ENCODE measurements around the gene SPI1.

The SPI1 gene

DNA sequence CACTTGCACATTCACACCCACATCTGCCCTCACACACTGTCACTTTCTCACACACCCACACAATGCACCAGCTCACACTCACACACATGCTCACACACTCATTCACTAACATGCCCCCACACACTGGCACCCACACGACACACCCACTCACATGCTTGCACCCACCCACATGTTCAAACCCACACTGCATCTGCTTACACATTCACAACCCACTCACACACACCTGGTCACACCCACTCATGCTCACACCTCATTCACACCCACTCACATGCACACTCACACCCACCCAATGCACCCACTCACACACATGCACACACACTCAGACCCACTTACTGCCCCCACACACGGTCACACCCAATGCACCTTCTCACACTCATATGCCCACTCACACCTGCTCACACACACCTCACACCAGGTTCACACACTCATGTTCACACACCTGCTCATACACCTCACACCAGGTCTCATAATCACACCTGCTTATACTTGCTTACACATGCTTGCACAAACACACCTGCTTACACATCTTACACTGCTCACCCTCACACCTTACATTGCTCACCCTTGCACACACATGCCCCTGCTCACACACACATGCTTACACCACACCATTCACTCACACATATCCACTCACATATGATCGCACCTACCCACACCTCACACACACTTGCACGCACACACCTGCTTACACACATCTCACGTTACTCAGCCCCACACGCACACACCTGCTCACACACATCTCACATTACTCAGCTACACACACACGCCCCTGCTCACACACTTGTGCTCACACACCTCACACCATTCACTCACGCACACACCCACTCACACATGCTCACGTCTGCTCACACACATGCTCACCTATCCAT, 22.0 kb downstream of the SPI1 start:
- no peak for DNase-seq

DNA sequence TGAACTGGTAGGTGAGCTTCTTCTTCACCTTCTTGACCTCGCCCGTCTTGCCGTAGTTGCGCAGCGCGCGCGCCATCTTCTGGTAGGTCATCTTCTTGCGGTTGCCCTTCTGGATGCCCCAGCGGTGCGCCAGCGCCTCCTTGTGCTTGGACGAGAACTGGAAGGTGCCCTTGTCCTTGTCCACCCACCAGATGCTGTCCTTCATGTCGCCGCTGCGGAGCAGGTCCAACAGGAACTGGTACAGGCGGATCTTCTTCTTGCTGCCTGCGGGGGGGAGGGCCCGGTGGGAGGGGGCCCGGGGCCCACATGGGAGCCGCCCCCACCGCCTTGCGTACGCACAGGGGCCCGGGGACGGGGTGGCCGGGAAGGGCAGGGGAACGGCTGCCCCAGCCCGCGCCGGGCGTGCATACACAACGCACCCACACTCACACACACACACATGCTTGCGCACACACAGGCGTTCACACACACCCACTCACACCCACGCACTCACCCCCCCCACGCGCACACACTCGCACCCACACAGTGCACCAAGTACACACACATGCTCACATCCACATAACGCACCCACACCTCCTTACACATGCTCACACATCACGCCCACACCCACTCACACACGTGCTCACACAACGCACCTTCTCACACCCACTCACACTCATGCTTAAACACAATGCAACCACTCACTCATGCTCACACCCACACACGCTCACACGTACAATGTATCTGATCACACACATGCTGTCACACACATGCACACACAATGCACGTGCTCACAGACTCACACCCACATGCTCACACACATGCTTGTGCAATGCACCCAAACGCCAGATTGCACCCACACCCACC, 22.8 kb downstream of the SPI1 start:
- DNase-seq: peak; percentile 34 to 42

DNA sequence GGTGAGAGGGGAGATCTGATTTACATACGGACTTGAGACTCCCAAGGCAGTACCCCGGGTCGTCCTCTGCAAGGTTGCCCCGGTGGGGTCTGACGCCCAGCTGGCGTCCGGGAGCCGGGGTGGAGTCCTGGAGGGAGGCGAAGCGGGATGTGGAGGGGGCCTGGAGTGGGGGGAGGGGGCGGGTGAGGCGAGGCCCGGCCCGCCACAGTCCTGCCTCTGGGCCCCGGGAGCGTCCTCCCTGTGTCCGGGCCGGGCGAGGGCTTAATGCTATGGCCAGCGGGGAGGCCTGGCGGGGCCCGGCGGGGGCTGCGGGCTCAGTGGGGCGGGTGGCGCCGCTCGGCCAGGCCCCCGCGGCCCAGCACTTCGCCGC, 23.4 kb downstream of the SPI1 start:
- DNase-seq: no peak

DNA sequence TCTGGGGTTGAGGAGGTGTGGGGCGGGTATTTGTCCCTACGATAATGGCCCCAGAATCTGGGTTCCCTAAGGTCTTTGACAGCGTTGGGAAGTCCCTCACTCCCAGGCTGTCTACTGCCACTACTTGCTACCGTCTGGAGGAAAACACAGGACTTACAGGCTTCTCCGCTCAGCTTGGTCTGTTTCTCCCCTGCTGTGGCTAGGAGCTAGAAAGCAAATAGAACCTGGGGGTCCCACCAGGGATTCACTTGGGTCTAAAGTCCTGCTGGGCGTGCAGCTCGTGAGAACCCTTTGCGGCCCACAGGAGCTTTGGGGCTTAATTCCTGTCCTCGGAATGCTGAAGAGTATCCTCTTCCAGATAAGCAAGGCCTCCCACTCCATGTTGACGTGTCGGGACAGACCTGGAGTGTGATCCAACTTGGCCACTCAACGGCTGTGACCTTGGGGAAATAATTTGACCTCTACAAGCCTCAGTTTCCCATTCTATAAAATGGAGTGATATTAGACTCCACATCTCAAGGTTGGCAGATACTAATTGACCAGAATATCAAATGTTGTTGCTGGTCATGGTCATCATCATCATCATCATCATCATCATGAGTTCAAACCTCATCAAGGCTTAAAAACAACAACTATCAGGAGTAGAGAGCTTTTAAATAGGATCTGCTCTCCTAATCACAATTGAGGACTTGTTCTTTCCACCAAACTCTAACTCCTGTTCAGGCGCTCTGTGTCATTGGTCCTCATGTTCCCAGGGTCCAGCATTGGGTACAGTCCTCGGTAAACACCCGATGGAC, 24.2 kb downstream of the SPI1 start:
- no peak for DNase-seq

DNA sequence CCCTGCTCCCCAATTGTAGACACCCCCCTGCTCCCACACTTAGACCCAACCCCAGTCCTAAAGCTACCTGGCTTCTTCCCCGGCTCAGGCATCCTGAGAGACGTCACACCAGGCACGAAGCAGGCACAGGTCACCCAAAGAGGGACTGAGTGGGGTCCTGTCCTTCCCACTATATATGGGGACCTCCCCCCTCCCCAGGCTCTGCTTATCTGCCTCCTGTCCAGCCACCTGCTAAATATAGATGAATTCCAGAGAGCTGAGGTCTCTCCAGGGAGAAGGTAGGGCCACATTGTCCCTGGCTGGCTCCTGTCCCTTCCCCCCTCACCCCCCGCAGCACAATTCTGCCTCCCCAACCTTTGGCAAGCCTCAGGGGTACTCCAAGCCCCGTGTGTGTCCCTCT, 25.8 kb downstream of the SPI1 start, which contains the start of gene MYBPC3:
MYBPC3 (minus strand) TSS at position 147 of the 400 bp plus-strand sequence; CDS start at position 92, 55 bp downstream.
- no peak for DNase-seq

DNA sequence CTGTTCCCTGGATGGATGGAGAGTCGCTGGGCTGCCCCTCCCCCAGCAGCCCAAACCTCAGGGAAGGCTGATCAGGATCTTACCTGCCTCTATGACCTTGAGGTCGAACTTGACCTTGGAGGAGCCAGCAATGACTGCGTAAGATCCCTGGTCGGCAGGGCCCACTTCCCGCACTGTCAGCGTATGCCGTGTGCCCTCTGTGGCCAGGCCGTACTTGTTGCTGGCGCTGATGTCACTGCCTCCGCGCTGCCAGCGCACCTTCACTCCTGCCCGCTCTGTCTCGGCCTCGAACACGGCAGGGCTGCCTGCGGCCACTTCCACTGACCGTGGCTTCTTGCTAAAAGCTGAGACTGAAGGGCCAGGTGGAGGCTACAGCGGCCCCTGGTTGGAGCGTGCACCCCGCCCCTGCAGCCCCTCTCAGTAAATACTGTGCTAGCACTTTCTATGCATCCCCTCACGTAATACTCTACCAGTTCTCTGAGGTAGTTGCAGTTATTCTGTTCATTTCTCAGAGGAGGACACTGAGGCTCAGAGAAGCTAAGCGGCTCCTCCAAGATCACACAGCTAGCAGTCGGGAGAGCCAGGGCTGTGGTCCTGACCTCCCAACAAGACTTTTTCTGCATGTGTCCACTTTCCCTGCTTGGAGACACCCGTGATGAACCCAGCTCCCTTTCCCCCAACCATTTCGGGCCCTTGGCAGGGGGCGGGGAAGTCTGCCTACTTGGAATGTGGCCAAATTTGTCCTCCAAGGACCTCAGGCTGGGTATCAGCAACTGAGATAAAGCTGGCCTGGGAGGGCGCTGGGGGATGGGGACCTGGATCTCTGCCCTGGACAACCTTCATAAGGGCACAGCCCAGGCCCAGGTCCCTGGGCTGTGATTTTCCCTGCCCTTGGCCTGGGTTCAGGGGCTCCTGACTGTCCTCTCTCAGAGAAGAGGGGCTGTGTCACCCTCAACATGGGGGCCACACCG, 26.9 kb downstream of the SPI1 start:
- DNase-seq: no peak

DNA sequence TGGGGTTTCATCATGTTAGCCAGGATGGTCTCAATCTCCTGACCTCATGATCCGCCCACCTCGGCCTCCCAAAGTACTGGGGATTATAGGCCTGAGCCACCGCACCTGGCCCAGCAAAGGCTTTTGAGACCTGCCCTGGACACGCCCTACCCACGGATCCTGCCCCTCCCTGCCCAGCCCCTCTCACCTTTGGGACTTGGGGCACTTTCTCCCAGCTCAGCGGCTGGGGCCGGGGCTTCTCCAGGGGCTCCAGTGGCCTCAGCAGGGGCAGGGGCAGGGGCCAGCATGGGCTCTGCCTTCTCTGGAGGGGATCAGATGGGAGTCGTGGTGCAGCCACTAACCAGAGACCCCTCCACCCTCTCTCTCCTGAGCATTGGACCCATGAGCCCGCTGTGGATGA, 28.0 kb downstream of the SPI1 start:
- DNase-seq: no peak

DNA sequence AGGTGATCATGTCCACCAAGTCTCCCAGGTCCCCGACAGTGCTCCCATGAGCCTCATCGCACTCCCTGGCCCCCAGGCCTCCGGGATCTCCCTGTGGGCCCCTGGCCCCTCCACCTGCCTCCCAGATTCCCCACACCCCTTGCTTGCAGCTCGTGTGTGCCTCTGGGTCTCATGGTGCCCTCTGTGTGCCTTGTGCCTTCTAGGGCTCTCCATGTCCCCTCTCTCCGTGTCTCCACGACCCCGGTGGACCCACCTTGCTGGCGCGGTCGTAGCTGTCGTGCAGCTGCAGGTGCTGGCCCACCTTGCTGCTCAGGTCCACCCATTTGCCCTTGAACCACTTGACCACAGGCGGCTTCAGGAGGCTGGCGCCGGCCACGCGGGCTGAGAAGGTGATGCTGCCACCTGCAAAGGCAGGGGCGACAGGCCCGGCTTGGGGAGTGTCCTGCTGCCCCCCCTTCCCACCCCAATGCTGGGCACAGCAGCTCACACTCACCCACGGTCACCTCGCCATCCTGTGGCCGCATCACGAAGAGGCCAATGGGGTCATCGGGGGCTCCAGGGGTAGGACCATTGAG, 28.7 kb downstream of the SPI1 start:
- no peak for DNase-seq

DNA sequence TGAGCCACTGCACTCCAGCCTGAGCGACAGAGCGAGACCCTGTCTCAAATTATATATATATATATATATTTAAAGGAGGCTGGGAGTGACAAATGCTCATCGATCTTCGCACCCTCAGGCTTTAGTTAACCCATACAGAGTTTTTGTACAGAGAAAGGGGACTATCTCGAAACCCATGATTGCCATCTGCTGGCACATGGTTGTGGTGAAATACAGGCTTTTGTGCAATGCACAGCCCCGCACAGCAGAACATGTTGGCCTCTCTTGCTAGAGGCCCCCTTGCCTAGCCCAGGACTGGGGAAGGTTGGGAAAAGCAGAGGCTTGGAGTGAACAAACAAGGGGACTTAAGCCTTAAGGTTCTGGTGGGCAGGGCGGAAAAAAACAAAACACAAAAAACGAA, 29.5 kb downstream of the SPI1 start:
- no peak for DNase-seq

DNA sequence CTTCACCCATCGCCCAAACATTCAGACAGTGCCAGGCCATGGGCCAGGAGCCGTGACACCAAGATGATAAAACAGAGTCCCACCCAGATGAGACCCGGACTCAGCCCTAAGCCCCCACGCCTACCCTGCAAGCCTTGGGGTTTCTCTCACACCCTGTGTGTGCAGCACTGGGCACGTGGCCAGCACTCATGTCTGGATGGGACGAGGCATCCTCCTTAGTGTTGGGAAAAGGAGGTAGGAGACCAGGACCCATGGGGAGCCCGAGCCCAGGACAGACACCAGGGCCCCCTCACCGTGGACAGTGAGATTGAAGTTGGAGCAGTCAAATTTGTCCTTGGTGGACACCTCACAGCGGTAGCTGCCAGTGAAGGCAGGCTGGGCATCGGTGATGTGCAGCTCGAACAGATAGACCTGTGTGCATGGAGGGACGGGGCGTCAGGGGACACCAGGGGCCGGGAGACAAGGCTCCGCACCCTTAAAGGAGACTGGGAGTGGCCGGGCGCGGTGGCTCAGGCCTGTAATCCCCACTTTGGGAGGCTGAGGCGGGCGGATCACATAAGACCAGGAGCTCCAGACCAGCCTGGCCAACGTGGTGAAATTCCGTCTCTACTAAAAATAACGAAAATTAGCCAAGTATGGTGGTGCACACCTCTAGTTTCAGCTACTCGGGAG, 30.1 kb downstream of the SPI1 start:
- DNase-seq: no peak

DNA sequence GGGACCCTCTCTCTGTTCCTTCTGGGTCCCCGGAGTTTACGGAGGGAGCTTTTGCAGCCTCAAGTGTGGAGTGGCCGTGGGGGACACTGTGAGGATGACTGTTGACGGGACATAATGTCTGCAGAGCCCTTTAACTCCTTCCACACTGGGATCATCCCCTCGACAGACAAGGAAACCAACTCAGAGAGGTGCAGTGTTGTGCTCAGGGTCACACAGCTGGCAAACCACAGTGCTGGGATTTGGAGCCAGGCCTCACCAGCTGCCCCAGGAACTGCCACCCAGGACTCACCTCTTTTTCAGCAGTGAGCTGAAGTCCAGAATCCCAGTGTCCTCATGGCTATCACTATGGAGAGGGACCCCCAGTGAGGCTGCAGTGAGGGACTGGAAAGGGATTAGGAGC, 31.2 kb downstream of the SPI1 start:
- no peak for DNase-seq

DNA sequence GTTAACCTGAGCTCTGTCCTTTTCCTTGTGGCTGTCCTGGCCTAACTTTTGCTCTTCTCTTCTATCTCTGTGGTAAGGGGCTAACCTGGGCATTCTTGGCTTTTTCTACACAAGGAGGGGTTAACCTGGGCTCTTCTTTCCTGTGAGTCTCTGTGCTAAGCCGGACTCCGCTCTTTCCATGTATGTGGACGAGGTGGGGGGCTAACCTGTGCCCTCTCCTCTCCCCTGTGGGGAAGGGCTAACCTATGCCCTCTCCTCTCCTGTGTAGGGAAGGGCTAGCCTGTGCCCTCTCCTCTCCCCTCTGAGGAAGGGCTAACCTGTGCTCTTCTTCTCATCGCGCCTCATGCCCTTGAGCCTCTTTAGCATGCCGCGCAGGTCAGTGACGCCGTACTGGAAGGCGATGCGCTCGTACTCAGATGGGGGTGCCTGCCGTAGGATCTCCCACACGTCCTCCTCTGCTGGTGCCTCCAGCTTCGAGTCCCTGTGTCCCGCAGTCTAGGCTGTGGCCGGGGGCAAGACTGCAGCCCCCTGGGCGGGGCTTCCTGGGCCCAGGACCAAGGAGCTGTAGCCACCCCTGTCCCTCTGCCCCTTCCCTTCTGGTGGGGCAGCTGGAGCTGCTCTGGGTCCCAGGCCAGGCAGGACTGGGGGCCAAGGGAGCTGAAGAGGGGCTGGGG, 32.3 kb downstream of the SPI1 start:
- no peak for DNase-seq

DNA sequence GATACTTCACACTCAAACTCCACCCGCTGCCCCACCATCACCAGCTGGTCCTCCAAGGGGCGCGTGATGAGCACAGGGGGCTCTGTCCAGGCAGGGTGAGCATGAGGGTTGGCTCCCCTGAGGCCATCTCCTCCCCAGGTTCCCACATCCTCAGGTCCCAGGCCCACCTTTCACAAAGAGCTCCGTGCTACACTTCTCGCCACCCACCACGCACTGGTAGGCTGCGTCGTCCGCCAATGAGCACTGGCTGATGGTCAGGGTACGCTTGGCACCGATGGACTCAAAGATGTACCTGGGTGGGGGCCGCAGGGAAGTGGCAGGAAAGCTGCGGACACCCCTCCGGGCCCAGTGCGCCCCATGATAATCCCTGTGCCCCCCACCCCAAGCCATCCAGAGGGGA, 35.5 kb downstream of the SPI1 start:
- DNase-seq: no peak

DNA sequence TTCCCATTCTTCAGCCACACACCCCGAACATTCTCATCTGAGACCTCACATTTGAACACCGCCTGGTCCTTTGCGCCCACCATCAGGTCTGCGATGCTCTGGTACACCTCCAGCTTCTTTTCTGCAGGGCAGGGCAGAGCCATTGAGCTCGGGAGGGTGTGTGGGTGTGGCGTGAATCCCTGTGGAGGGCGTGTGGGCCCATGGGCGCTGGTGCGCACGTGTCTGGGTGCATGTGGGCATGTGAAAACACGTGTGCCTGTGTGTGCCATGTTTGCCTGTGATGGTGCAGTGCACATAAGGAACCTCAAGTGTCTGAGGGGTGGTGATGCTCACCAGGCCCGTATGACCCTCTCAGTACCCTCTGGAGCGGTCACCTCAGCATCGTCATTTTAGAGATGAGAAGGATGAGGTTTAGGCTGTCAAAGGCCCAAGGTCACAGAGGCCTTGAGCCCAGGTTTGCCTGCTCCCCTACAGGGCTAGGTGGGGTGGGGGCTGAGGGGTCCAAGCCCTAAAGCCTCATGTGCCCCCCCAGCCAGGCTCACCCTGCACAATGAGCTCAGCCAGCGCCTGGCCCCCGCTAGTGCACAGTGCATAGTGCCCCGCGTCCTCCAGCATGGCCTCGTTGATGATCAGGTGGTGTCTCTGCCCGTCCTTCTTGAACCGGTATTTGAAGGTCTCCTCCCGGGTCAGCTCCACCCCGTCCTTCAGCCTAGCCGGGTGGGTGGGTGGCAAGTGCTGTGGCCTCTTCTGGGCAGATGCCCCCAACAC, 36.1 kb downstream of the SPI1 start:
- DNase-seq: no peak

DNA sequence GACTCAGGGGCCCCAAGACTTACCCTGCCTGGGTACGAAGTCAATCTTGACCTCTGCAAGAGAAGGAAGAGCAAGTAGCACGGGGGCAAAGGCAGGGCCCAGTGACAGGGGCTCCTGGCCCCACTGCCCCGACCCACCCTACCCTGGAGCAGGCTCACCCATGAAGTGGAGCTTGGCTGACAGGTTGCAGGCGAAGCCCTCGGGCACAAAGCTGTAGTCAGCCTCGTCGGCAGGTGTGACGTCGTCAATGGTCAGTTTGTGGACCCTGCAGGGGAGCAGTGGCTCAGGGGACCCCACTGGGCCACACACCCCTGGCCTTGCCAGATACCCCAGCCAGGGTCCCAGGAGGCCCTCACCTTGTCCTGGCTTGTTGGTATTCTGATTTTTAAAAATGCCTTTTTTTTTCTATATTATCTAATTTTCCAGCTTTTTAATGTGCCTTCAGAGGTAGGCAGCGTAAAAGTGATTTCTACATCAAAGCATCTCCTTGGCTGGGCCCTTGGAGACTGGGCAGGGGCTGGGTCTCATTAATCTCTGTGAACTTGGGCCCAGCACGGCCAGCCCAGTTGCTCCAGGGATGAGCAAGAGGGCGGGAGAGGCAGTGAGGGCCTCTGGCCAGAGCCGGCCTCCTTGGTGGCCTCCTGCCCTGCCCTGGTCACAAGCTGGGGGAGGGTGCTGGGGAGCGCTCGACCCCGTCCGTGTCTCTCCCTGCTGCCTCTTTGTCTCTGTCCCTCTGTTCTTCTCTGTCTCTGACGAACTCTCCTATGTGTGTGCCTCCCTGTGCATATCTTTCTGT, 37.2 kb downstream of the SPI1 start:
- DNase-seq: no peak

DNA sequence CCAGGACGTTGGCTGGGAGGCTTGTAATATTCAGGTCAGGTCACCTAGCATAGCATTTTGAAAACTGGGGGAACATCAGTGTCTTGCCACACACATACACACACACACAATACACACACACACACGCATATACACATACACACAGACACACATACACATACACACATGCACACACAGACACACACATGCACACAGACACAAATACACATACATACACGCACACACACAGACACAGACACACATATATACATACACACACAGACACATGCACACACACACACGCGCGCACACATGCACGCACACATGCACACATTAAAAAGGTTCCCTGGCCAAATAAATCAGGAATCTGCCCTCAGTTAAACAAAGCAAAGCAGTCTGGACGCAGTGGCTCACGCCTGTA, 38.3 kb downstream of the SPI1 start:
- no peak for DNase-seq

DNA sequence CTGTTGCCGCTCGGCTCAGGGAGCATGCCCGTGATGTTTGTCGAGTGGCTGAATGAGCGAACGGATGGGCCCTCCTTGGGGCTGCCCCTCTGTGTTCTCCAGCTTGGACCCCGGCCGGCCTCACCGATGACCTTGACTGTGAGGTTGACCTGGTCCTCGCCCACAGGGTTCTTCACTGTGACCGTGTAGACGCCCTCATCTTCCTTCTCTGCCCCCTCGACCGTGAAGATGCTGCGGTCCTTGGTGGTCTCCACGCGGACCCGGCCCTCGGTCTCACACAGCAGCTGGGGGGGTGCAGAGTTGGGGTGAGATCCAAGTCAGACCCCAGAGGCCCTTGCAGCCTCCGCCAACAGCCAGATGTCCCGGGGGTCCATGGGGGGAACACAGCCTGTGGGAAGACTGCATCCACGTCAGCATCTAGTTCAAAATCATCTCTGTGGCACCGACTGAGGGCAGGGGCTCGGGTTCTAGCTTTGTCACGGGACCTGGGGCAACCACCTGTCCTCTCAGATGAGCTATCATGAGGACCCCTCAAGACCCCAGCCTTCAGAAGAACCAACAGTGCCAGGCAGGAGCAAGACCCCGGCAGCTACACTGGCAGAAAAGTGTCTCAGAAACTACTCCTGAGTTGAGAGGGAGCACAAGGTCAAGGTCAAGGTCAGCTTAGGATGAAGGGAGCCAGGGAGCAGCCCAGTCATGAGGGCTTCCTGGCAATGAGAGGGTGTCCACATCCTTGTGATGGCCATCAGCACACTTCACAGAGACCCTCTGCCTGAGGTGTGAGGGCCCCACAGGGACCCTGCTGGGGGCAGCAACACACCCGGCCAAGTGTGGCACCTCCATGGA, 39.7 kb downstream of the SPI1 start:
- DNase-seq: no peak
